PC-9 (cell line): Measurements from ENCODE around the gene IL17RB.

ENCODE experiments used
- EZH2 ChIP-seq: fragments of 200-600 bp; sonication (generic); IDR thresholded peaks from 2 replicates; pipeline ENCODE4 v1.8.0; 2017; ENCODE audit warnings: antibody characterized with exemption, low read depth
- TF ChIP-seq, protein P1 (sequence below): fragments of 200-600 bp; sonication (generic); conservative IDR thresholded peaks from 2 replicates; pipeline ENCODE4 v1.6.1; 2017; ENCODE audit warnings: mixed run types, antibody characterized with exemption, mild to moderate bottlenecking, moderate library complexity

DNA sequence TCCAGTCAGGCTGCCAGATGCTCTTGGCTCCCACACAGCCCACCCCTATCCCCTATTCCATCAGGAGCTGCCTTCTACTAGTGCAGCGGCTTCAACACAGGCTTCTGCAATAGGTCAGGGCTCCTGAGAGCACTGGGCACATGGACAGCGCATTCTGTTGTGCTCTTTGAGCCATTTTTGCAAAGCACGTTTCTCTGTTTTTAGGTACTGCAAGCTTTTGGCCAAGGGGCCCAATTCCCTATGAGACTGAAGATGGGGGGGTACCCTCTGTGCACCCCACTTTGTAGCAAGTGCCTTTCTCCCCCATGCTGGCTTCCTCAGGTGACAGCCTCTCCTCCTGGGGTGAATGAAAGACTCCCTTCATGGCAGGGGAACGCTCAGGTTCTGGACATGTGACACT is 31.3 kb upstream of the IL17RB start:
- TF ChIP-seq, protein P1, sequence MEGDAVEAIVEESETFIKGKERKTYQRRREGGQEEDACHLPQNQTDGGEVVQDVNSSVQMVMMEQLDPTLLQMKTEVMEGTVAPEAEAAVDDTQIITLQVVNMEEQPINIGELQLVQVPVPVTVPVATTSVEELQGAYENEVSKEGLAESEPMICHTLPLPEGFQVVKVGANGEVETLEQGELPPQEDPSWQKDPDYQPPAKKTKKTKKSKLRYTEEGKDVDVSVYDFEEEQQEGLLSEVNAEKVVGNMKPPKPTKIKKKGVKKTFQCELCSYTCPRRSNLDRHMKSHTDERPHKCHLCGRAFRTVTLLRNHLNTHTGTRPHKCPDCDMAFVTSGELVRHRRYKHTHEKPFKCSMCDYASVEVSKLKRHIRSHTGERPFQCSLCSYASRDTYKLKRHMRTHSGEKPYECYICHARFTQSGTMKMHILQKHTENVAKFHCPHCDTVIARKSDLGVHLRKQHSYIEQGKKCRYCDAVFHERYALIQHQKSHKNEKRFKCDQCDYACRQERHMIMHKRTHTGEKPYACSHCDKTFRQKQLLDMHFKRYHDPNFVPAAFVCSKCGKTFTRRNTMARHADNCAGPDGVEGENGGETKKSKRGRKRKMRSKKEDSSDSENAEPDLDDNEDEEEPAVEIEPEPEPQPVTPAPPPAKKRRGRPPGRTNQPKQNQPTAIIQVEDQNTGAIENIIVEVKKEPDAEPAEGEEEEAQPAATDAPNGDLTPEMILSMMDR = no peak
- no peak for TF ChIP-seq EZH2
